Fibroblast of skin of left quadriceps (primary cell): Measurements from ENCODE around the gene NAT16.
A peak's percentile ranks its signal among the peaks of the same experiment; 100 is the strongest.

Source experiments
- DNase-seq, 2 experiments: peaks; one replicate each; pipeline ENCODE4 v3.0.0-alpha.2; 2013; ENCODE audit warnings: low read depth in 2 of 2

Gene NAT16

DNA sequence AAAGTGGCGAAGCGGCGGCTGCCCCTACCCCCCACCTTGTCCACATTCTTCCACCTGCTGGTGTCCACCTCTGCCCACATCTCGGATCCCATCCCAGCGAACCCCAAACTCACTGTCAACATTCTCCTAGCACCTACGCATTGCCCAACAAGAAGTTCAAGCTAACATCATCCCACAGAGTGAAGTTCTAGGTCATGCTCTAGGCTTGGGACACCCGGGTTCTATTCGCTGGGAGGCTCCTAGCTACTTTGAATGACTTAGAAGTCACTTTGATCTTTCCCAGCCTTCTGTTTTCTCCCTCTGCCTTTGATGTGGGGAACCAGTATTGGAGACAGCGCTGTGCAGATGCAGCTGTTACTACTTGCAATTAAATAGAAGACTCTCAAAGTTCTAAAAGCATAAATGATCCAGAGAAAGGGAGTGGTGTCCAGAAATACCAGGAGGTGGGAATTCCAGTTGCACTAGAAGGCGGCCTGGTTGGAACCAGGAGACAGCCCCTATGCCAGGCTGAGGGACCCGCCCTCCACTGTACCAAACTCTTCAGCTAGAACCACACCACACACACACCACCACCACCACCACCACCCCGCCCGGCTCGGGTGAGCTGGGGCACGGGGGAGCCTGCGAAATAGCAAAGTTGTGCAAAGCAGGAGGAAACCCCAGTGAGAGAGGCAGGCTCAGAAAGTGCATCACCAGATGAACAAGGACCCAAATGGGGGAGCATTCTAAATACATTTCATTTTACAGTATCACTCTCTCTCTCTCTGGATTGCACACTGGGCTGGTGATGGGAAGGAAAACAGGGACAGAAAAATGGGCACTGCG is 9.3 kb downstream of the NAT16 start:
- no peak for DNase-seq

DNA sequence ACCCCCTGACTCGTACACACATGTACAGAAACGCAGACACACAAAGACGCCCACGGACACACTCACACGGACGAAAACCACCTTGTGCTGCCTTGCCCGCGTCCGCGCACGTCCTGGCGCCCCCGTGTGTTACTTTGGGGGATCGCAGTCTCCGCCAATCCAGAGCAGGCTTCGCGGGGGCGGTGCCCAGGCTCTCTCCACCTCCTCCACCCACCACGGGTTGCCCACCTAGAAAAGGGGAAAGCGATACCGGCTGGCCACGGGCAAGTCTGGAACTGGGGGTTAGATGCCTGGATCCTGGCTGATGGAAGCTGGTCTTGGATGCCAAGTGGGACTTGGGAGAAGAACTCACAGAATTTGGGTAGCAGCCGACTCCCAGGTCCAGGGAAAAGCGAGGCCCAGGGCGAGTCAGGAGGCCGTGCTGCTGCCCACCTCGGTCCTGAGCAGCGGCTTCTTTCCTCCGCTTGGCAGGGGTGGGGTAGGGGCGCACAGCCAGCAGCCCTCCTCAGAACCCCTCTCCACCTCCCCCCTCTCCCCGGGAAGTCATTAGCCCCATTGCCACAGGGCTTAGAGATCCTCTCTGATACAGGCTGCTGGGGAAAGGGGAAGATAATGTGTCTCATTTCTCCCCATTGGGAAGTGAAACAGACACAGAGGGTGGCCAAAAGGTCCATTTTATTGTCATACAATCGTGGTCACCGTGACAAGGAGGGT is 10.1 kb downstream of the NAT16 start:
- DNase-seq, result no peak

DNA sequence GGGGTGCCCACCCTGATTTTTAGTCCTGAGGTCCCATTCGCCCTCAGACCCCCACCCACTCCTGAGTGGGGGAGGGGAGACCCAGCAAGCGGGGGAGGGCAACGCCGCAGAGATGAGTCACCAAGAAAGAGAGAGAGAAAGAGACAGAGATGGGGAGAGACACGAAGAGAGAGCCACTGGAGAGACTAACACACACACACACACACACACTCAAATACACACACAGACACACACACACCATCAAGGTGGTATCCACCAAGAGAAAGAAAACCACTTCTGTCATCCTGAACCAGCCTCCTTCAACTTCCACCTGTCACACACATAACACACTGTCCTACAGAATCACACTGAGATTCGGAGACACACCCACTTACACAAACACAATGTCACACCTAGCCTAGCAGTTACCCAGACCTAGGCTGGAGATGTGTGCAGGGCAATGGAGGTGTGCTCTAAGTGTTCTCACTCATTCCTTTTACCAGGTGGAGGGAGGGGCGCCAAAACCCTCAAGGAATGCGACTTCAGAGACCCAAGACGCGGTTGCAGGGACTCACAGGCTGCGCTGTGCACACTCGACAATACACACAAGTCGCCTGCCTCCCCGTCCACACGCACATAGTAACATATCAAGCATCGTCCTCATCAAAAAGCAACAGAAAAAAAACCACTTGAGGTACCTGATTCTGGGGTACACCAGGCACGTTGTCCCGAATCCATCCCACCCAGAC is 10.8 kb downstream of the NAT16 start:
- no peak for DNase-seq

DNA sequence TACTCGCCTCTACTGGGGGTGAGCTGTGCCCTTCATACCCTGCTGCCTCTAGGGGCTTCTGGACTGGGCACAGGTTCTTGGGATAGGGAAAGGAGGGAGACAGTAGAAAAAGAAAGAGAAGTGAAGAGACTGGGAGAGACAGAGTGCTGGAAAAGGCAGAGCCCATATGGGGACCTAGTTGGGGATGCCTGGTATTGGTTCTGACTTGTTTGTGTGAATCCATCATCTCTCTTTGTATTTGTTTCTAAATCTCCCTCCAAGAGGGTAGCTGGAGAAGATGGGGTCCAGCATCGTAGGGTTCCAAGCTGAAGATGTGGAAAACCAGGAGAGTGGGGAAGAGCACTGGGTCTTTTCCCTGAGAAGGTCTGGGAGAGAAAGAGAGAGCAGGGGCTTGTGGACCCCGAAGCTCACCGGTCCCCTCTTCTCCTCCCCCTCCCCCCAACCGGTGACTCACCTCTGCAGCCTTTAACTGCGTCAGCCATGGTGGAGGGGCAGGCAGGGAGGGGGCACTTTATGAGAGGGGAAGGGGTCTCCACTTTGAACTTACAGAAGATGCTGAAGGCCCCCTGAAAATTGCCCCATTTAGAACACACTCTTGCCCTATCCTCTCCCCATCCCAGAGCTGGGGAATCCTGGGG is 11.6 kb downstream of the NAT16 start:
- DNase-seq, result no peak

DNA sequence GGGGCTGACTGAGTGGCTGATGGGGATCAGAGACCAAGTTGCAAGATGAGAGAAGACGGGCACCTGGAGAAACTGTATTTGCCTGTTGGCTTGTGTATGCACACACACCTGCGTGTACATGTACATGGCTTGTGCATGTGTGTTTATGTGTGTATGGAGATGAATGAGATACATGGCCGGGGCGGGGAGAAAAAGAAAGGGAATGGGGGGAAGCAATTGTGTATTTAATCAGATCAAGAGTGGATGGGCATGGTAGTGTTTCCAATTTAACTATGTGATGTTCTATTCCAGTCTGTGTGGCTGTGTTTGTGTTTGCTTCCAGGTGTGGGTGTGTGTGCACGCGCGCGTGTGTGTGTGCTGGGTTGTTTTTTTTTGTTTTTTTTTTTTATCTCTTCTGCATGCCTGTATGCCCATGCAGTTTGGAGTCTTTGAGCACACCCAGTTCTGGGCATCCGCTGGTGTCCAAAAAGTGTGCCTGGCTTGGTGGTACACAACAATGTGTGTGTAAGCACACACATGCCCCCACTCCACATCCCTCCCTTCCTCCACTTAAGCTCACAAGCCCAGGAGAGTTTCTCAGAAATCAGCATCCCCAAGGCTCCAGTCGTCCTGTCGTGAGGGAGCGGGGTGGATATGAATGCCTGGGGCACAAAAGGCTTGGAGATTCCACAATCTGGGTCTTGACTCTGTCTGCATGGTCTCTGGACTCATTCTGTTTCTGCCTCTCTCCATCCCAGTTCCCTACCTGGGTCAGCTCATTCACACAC is 12.3 kb downstream of the NAT16 start:
- no peak for DNase-seq

DNA sequence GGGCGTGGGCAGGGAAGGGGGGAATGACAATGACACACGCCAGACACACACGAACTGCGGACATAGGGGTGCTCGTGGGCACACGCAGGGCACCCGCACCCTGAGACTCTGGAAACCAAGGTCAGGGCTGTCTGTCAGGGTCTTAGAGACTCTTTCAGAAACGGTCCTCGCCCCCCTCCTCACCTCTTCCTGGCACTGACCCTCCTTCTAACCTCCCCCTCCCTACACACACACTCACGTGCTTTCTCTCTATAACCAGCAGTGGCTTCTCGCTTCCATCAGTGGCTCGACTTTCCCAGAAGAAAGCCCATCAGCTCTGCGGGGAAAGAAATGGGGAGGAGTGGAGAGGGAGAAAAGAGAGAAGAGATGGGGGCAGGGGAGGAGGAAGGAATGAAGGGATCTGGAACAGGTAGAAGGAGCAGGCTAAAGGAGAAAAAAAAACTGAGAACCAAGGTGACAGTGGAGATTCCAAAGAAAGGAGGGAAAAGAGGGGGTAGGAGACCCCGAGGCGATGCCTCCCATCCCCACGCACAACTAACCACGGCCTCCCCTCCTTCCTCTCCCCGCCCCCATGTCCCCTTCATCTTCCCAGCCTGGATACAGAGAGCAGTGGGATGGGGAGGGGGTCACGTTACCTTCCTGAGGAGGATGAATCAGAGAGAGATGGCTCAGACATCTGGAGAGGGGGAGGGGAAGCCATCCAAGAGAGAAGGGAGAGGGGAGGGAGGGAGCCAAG is 13.0 kb downstream of the NAT16 start:
- DNase-seq, result peak; percentile 45 to 57

DNA sequence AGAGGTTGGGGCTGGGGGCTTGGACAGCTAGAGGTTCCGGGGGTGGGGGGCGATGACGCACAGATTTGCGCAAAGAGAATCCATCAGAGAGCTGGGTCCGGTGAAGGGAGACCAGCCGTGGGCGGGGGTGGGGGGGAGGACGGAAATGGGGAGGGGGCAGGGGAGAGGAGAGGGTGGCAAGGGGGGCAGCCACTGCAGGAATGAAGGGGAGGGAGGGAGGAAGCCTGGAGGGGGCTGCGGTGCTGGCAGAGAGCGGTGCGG is 13.5 kb downstream of the NAT16 start:
- no peak for DNase-seq

DNA sequence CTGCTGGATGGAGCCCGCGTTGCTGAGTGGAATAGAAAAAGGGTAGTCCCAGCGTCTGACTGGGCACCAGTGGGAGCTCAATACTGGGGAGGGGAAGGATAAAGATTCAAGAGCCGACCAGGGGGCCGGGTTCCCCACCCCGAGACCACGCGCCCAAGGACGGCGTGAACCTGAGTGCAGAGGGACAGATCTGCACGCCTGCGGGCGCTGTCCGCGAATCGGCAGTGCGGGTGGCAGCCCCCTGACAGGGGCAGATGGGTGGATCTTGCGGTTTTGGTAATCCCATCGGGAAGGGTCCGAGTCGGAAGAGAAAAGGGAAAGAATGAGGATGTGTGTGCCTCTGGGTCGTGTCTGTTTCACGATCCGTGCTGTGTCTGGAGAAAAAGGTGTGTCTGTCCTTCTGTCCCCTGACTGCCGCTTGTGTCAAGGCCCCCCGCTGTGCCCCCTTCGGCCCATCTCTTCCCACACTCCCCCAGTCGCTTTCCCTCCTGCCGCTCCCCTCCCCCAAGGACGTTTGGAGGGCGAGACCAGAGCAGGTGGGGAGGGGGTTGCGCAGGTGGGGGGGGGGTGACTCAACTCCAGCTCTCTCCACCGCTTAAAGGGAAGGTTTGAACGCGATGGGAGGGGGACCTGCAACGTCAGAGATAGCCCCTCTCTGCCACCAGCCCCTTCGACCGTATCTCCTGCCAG is 14.0 kb downstream of the NAT16 start:
- DNase-seq, result no peak

DNA sequence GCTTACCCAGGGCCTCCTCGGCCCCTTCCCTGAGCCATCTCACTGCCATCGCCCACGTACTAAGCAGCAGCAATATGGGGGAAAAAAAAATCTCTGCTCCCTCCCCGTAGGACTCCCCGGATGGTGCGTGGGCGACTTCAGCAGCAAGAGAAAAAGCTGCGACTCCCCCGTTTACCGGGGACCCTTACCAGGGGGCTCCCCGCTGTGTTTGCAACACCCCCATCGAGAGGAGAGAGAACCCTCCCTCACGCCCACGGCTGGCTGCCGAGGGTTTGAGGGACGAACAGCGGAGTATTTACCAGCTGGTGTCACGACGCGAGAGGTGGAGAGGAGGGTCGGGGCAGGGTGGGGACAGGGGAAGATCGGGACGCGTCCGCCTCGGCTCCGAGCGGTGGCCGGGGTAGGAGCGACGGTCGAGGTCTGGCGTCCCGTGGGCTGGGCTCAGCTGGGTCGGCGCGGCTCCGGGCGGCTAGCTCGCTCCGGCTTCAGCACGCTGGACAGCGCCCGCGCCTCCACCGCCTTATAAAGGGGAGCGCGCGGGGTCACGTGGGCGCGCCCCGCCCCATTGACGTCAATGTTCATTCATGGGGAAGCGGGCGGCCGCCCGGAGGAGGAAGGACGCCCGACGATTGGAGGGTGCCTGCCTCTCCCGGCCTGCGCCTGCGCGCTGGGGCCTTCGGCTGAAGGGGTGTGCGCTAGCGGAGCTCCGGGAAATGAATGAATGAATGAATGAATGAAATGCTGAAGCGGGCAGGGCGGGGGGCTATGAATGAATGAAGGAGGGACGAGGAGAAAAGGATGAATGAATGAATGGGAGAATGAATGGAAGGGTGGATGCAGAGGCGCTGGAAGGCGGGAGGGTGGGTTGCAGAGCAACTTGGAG is 14.8 kb downstream of the NAT16 start, which contains the start of gene VGF:
TSS of gene VGF (minus strand) at position 495 of the 883 bp plus-strand sequence. CDS start 726 bp downstream, outside the sequence.
- peak; percentile 88 to 90 for DNase-seq

DNA sequence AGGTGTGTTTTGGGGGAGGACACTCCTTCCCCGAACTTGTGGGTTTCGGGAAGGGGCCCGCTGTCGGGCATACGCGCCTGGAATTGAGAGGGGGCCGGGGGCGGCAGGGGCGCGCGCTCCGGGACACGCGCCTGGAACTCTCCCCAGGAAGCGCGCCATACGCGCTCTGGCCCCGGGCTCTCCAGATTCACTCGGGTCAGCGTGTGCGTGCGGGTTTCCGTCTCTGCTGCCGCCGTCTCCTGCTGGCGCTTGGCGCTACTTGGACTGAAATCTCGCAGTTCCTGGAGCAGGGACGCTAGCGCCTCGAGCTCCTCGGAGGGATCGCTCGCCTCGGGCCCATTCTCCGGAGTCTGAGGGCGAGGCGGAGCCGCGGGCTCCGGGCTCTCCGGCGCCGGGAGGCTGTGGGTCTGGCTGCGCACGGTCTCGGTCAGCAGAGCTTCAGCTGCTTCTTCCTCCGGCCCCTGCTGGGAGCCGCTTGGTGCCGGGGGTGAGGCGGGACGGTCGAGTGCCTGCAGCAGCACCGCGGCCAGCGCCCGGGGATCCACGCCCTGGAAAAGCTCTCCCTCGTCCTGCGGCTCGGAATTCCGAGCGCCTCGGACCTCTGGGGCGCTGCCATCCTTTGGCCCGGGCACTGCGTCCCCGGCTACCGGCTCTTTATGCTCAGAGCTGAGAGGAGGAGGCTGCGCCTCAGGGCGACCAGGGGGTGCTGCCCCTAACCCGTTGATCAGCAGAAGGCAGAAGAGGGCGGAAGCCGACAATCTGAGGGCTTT is 15.8 kb downstream of the NAT16 start:
- no peak for DNase-seq

DNA sequence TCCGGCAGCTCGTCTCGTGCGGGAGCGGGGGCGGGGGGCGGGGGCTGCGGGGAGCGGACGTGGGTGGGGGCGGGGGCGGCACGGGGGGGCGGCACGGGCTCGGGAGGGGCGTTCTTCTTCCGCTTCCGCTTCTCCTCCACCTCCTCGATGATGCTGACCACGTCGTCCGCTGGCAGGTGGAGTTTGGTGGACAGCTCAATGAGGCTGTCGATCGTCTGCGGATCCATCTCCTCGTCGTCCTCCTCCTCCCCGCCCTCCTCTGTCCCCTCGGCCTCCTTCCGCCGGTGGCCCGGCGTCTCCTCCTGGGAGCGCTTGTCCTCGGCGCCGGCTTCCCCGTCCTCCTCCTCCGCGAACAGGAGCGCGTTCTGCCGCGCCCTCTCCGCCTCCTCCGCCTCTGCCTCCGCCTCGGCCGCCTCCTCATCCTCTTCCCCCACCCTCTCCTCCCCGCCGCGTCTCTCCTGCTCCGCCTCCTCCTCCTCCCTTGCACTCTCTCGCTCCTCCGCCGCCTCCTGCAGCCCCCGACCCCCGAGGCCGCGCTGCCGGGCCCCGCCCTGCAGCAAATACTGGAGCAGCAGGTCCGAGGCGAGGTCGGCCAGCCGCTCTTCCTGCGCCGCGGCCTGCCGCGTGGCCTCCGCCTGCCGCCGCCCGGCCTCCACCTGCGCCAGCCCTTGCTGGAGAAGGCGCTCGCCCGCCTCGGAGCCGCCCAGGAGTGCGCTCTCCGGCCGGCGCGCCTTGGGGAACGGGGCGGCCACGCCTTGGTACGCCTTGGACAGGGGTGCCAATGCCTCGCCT is 16.6 kb downstream of the NAT16 start:
- no peak for DNase-seq

DNA sequence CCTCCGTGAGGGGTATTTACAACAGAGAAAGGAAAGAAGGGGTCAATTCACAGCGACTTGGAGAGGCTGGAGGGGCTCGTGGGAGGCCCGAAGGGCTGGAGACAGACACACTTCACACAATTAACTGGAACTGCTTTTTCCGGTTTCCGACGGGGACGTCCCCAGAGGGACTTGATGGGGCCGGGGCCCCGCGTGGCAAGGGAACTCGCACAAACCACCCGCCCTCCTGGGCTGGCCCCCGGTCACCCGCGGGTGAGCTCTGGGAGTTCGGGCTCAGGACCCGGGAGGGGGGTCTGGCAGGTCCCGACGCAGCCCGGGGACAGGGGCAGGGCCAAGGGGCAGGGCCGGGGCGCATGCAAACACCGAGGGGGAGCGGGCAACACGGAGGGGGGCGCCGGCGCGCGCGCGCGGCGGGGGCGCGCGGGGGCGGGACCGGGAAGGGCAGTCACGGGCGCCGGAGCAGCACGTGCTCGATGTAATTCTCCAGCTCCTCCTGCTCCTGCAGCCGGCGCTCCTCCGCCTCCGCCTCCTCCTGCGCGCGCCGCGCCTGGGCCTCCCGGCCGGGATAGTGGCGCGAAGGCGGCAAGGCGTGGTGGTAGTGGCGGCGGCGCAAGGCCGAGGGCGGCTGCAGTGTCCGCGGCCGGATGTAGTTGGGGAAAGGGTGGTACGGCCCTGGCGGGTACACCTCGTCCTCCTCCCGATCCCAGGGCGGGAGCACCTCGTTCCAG is 17.4 kb downstream of the NAT16 start:
- no peak for DNase-seq

DNA sequence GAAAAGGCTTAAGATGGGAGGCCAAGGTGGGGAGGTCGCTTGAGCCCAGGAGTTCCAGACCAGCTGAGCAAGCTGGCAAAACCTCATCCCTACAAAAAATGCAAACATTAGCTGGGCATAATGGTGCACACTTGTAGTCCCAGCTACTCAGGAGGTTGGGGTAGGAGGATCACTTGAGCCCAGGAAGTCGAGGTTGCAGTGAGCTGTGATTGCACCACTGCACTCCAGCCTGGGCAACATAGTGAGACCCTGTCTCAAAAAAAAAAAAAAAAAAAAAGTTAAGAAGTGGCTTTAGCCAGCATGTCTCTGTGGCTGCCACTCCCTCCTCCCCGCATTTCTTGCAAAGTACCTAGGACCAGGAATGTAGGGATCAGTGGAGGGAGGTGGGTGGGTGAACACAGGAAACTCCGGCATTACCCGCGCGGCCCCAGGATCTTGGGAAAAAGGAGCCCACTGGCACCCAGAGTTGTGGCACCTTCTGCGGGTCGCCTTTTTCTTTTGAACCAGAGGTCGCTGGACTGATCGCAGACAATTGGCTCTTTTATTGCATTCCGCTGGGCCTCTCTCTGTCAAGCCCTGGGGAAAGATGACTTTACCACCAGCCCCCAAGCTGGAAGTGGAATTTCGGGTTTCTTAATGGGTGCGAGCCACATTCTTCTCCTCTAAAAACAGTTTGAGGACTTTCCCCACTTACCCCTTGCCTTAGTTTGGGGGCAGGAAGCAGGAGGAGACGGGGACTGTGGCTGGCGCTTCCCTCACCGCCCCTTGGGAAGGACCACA is 18.2 kb downstream of the NAT16 start:
- no peak for DNase-seq

DNA sequence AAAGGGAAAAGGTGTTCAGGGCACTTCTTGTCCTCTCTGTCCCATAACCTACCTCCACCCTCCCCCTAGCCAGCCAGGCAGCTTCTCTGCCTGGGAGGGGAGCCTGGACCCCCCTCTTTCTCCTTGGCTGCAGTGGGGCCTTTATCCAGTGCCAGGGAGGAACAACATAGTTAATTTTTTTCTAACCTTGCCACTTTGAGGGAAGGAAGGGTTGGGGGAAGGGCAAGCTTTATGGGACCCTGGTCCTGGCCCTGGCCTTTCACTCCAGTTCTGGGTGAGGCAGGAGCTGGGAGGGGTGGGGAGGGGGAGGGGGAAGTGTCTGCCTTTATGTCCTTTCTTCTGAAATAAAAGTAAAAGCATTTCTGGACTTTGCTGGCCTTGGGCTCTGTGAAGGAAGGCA is 19.2 kb downstream of the NAT16 start:
- DNase-seq, result no peak

DNA sequence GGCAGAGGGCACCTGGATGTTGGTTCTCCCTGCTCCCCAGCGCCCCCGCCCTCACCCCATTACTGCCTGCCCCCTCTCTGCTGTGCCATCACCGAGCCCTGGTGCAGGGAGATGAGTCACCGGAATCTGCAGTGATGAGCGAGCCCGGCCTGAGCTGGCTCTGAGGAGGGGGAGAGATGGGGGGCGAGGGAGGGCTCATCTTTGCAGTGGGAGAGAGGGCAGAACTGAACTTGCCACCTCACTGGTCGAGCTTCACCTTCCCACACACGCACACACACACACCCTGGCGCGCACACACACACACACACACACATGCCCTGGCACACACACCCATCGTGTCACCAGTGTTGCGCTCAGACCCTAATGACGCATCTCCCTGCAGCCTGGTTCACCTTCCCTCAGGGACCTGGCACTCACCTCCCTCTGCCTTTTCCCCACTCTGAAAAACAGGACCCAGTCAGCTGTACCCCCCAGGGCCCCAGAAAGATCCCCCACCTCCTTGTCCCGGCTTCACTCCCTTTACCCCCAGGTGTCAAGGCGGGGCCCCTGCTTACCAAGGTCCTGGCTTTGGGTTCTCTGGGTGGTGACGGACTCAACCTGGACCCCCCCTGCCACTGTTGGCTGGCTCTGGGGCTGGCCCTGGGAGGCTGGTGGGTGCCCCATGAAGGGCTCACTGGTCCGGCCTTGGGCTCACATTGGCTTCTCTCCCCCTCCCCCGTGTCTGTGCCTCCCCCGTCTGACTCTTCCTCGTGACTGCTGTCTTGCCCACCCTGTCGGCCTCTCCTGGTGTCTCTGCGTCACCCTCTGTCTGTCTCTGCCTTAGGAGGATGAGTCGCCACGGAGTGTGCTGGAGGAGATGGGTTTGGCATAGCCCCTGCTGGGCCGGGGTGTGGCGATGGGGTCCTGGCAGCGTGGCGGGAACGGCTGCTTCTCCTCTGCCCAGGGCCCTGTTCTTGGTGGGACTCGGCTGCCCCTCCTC is 20.1 kb downstream of the NAT16 start:
- no peak for DNase-seq
